Breast epithelium (tissue), 4 donors: ENCODE results near the gene CRYAB. TPM values are rescaled to one million over a fixed set of nuclear protein-coding genes. Genes with fewer than 3 reads are reported as not detected.
A peak's percentile ranks its signal among the peaks of the same experiment; 100 is the strongest.

Source experiments
- DNase-seq, 2 donors: peaks; one replicate each; pipeline ENCODE4 v3.0.0-alpha.2; 2019; ENCODE audit warnings: low spot score in 2 of 2
- H3K27ac ChIP-seq, 2 donors: fragments of 200-600 bp; sonication (generic) in 1 of 2; one replicate each; pipeline ENCODE4 v1.5.1; 2016 to 2019; ENCODE audit warnings: mild to moderate bottlenecking in 1 of 2
- H3K27me3 ChIP-seq, 2 donors: fragments of 200-600 bp; sonication (generic) in 1 of 2; one replicate each; pipeline versions ENCODE4 v1.5.1 to v1.6.0; 2017 to 2019; ENCODE audit warnings: control low read depth in 1 of 2, mild to moderate bottlenecking in 1 of 2
- H3K36me3 ChIP-seq: fragments of 200-600 bp; one replicate; pipeline ENCODE4 v1.5.1; 2019
- H3K4me1 ChIP-seq, 2 donors: fragments of 200-600 bp; sonication (generic); one replicate each; pipeline ENCODE4 v1.5.1; 2016 to 2019; ENCODE audit warnings: control low read depth in 1 of 2
- H3K4me3 ChIP-seq, 3 donors: fragments of 200-600 bp; sonication (generic); 1 replicate in 2 of 3; 2 replicates in 1 of 3; pipeline ENCODE4 v1.5.1; 2016 to 2019; ENCODE audit warnings: mild to moderate bottlenecking in 3 of 3, moderate library complexity in 2 of 3
- H3K9me3 ChIP-seq, 2 donors: fragments of 200-600 bp; sonication (generic) in 1 of 2; one replicate each; pipeline ENCODE4 v1.5.1; 2016 to 2019; ENCODE audit warnings: control low read depth in 1 of 2
- POLR2A ChIP-seq: fragments of 450-650 bp; IDR thresholded peaks from one replicate; pipeline ENCODE4 v1.6.1; 2016; ENCODE audit warnings: antibody characterized with exemption, mild to moderate bottlenecking, moderate library complexity
- POLR2AphosphoS5 ChIP-seq, 3 donors: sonication (generic); formaldehyde crosslinking; IDR thresholded peaks; one replicate each; pipeline ENCODE4 v1.6.1; 2017; ENCODE audit warnings: antibody characterized with exemption in 3 of 3
- intact Hi-C: fragments of 100-400 bp; cut with DNase I; formaldehyde crosslinking; loops from one replicate; pipeline ENCODE4 v1.15.1; 2023; ENCODE audit warnings: low total_unique reads
- total RNA-seq, 3 donors: library from RNA; depleted of rRNA; stranded (reverse); fragments of >200 nt; gene quantifications; one replicate each; pipeline ENCODE4 v1.1.0, GENCODE V29; 2016
- TF ChIP-seq, protein P1 (sequence below), 3 donors: fragments of 450-650 bp; IDR thresholded peaks; one replicate each; pipeline ENCODE4 v1.5.1; 2016 to 2017; ENCODE audit warnings: antibody characterized with exemption in 3 of 3, mild to moderate bottlenecking in 3 of 3, moderate library complexity in 3 of 3

The CRYAB gene
- total RNA-seq, 3 donors from 2014 or later, result 132 to 299 (median 271) TPM

DNA sequence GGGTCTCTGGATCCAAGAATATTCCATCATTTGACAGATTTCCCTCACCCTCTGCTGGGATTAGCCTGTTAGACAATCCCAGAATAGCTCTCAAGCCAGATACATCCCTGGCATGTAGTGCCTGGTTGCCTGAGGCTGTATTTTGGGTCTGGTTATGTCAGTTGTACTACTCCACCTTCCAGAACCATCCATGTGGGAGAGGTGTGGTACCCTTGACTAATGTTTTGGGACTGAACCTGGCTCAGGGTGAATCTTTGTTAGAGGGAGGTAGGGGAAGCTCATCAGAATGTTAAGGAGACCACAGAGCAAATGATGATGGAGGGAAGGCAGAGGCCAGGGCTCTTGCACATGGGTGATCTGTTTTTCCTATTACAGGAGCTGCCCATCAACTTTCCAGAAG lies 12.4 kb upstream of the CRYAB start:
- H3K4me1 ChIP-seq, result peaks cover 0 to 14% of the 10 kb centered on the region in 2 donors
- DNase-seq, result no peak
- TF ChIP-seq POLR2AphosphoS5 (IDR thresholded peaks at IDR 0.05) (no peak), POLR2A (no peak)
- TF ChIP-seq, protein P1, sequence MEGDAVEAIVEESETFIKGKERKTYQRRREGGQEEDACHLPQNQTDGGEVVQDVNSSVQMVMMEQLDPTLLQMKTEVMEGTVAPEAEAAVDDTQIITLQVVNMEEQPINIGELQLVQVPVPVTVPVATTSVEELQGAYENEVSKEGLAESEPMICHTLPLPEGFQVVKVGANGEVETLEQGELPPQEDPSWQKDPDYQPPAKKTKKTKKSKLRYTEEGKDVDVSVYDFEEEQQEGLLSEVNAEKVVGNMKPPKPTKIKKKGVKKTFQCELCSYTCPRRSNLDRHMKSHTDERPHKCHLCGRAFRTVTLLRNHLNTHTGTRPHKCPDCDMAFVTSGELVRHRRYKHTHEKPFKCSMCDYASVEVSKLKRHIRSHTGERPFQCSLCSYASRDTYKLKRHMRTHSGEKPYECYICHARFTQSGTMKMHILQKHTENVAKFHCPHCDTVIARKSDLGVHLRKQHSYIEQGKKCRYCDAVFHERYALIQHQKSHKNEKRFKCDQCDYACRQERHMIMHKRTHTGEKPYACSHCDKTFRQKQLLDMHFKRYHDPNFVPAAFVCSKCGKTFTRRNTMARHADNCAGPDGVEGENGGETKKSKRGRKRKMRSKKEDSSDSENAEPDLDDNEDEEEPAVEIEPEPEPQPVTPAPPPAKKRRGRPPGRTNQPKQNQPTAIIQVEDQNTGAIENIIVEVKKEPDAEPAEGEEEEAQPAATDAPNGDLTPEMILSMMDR (IDR thresholded peaks at IDR 0.05), result no peak

DNA sequence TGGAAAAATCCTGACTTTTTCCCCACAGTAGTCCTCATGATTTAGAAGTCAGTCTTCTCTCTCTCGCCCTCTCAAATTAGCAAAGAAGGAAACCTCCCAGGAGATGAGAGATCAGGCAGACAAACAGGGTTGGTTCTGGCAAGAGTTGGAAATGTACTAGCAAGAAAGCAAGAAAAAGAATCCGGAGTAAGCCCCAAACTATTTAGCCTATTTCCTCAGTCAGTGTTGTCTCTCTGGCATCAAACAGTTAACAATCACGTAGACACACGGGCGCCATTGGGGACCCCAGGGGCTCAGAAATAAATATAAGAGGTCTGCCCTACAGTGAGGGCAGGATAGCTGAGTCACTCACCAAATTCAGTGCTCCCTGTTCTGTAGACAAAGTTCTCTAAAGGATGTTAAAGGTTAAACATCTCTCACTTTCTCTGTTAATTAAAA lies 11.8 kb upstream of the CRYAB start:
- Histone ChIP-seq H3K36me3 (no peaks in the 10 kb centered on the region), H3K27ac (peak overlapping the region; percentile 88 to 89), H3K4me1 (peaks cover 0 to 14% of the 10 kb centered on the region in 2 donors), H3K9me3 (no peaks in the 10 kb centered on the region), H3K27me3 (no peaks in the 10 kb centered on the region), H3K4me3 (peak overlapping the region in 2 of 3 donors; percentile 6 to 21)
- DNase-seq, result no peak
- TF ChIP-seq, protein P1 (IDR thresholded peaks at IDR 0.05), result no peak
- TF ChIP-seq POLR2AphosphoS5 (IDR thresholded peaks at IDR 0.05) (no peak), POLR2A (no peak)
- intact Hi-C loops, result loop anchor here (5.0 kb wide), 1 partner anchor 64 kb away; no protein-coding TSS in a partner anchor

More for the DNA sequence above, 12.4 kb upstream of the CRYAB start:
- Histone ChIP-seq H3K27ac (peak overlapping the region; percentile 88 to 89), H3K36me3 (no peaks in the 10 kb centered on the region), H3K27me3 (no peaks in the 10 kb centered on the region), H3K9me3 (no peaks in the 10 kb centered on the region), H3K4me3 (no peak overlapping the region)
- intact Hi-C loops, result loop anchor here (5.0 kb wide), 1 partner anchor 63 kb away; no protein-coding TSS in a partner anchor

DNA sequence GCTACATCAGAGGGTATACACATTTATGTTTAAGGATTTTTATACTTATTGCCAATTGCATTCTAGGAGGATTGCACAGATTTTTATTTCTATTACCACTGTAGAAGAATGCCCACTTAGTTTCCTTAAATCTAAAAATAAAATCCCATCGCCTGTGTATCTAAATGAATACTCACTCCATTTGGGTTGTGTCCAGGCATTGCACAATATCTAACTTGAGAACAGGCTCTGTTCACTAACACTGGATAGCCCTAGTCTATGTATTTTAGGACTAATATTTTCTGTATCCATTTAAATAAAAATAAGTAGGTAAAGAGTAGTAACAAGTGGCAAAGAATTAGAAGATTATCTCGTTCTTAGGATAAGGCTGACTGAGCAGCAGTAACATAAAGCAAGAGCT lies 11.2 kb upstream of the CRYAB start:
- peak overlapping the region; percentile 6 to 21 (median 6) for H3K4me3 ChIP-seq
- peaks cover 0 to 14% of the 10 kb centered on the region in 2 donors for H3K4me1 ChIP-seq
- H3K9me3 ChIP-seq, result no peaks in the 10 kb centered on the region
- peak overlapping the region; percentile 88 to 89 for H3K27ac ChIP-seq
- no peaks in the 10 kb centered on the region for H3K36me3 ChIP-seq
- intact Hi-C loops, result loop anchor here (5.0 kb wide), 1 partner anchor 64 kb away; no protein-coding TSS in a partner anchor
- no peaks in the 10 kb centered on the region for H3K27me3 ChIP-seq
- no peak for DNase-seq
- TF ChIP-seq, protein P1 (IDR thresholded peaks at IDR 0.05), result no peak
- no peak for TF ChIP-seq POLR2AphosphoS5 (IDR thresholded peaks at IDR 0.05)
- no peak for TF ChIP-seq POLR2A

DNA sequence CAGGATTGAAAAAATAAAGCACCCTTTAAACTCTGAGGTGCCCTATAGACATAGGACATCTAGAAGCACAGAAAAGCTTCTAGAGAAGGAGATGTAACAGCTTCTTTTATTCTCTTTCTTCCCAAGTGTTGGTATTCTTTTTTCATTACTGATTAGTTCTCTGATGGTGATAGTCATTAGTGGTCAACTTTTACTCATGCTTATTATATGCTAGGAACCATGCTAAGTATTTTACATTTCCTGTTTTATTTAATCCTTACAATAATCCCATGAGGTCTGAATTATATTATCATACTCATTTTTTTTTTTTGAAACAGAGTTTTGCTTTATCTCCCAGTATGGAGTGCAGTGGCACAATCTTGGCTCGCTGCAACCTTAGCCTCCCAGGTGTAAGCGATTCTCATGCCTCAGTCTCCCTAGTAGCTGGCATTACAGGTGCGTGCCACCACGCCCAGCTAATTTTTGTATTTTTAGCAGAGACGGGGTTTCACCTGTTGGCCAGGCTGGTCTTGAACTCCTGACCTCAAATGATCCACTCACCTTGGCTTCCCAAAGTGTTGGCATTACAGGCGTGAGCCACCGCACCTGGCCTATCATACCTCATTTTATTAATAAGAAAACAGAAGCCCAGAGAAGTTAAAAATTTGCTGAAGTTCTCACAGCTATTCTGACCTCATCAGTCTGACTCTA lies 10.1 kb upstream of the CRYAB start:
- TF ChIP-seq, protein P1 (IDR thresholded peaks at IDR 0.05), result no peak
- no peak for TF ChIP-seq POLR2AphosphoS5 (IDR thresholded peaks at IDR 0.05)
- no peak for TF ChIP-seq POLR2A
- Histone ChIP-seq H3K9me3 (no peaks in the 10 kb centered on the region), H3K27ac (peak overlapping the region in 1 of 2 donors; percentile 51), H3K4me3 (no peak overlapping the region), H3K36me3 (no peaks in the 10 kb centered on the region), H3K4me1 (peaks cover 0 to 14% of the 10 kb centered on the region in 2 donors), H3K27me3 (no peaks in the 10 kb centered on the region)
- intact Hi-C loops, result loop anchor here (5.0 kb wide), 1 partner anchor 66 kb away; no protein-coding TSS in a partner anchor
- no peak for DNase-seq

DNA sequence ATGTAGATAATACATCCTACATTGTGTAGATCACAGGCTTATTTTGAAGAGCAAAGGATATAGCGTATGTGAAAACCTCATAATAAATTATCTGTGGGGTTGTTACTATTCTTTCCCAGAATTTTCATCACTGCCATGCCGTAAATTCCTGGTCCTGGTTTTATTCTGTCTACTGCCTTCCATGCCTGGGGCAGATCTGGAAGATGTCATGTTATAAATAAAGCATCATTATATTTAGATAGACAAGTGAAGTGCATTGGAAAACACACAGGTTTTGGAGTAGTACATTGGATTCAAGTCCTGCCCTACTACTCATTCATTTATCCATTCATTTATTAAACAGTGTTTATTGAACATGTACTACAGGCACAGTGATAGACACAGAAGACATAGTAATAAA lies 9.3 kb upstream of the CRYAB start:
- TF ChIP-seq POLR2A (no peak), POLR2AphosphoS5 (IDR thresholded peaks at IDR 0.05) (no peak)
- TF ChIP-seq, protein P1 (IDR thresholded peaks at IDR 0.05), result no peak
- no peaks in the 10 kb centered on the region for H3K36me3 ChIP-seq
- H3K9me3 ChIP-seq, result no peaks in the 10 kb centered on the region
- peaks cover 0 to 8% of the 10 kb centered on the region in 2 donors for H3K4me1 ChIP-seq
- no peak overlapping the region for H3K4me3 ChIP-seq
- no peaks in the 10 kb centered on the region for H3K27me3 ChIP-seq
- H3K27ac ChIP-seq, result peak overlapping the region in 1 of 2 donors; percentile 18
- DNase-seq, result no peak
- intact Hi-C loops, result loop anchor here (5.0 kb wide), 1 partner anchor 66 kb away; no protein-coding TSS in a partner anchor
